ENCODE results near the gene IMMP2L. TPM values are rescaled to one million over a fixed set of nuclear protein-coding genes. Genes with fewer than 3 reads are reported as not detected.

The IMMP2L gene
- total RNA-seq, 1 donor from 2014 or later: 21.5 TPM

DNA sequence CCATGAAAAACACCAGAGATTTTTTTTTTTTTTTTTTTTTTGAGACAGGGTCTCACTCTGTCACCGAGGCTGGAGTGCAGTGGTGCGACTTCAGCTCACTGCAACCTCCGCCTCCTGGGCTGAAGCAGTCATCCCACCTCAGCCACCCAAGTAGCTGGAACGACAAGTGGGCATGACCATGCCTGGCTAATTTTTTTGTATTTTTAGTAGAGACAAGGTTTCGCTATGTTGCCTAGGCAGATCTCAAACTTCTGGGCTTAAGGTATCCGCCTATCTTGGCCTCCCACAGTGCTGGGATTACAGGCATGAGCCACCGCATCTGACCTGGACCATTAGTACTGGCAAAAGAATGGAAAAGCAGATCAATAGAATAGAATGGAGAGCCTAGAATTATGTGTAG is 530.4 kb downstream of the IMMP2L start:
- TF ChIP-seq EZH2phosphoT487 (IDR thresholded peaks at IDR 0.05) (no peak), EZH2 (IDR thresholded peaks at IDR 0.05) (no peak)
- TF ChIP-seq, protein P1, sequence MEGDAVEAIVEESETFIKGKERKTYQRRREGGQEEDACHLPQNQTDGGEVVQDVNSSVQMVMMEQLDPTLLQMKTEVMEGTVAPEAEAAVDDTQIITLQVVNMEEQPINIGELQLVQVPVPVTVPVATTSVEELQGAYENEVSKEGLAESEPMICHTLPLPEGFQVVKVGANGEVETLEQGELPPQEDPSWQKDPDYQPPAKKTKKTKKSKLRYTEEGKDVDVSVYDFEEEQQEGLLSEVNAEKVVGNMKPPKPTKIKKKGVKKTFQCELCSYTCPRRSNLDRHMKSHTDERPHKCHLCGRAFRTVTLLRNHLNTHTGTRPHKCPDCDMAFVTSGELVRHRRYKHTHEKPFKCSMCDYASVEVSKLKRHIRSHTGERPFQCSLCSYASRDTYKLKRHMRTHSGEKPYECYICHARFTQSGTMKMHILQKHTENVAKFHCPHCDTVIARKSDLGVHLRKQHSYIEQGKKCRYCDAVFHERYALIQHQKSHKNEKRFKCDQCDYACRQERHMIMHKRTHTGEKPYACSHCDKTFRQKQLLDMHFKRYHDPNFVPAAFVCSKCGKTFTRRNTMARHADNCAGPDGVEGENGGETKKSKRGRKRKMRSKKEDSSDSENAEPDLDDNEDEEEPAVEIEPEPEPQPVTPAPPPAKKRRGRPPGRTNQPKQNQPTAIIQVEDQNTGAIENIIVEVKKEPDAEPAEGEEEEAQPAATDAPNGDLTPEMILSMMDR (IDR thresholded peaks at IDR 0.05): no peak
- Histone ChIP-seq H3K9me3 (ENCODE audit: low read depth) (no peaks in the 10 kb centered on the region), H3K27me3 (no peaks in the 10 kb centered on the region), H3K79me2 (ENCODE audit: low read depth) (no peaks in the 10 kb centered on the region), H2AFZ (replicated peaks) (no peak overlapping the region), H3K9ac (no peak overlapping the region), H3K27ac (no peak overlapping the region), H3K4me1 (peaks cover 6% of the 10 kb centered on the region), H4K20me1 (ENCODE audit: low read depth) (no peaks in the 10 kb centered on the region), H3K36me3 (no peaks in the 10 kb centered on the region), H3F3A (ENCODE audit: low read depth) (no peaks in the 10 kb centered on the region), H3K4me3 (no peak overlapping the region), H3K4me2 (no peak overlapping the region)
- Mint-ChIP-seq H3K4me1 (peaks cover 9% of the 10 kb centered on the region), H3K9me3 (no peaks in the 10 kb centered on the region), H3K27me3 (ENCODE audit: insufficient read depth, low read depth) (no peaks in the 10 kb centered on the region), H3K36me3 (no peaks in the 10 kb centered on the region), H3K4me3 (no peak overlapping the region), H3K27ac (no peak overlapping the region)
- DNase-seq (ENCODE audit: low spot score): no peak

DNA sequence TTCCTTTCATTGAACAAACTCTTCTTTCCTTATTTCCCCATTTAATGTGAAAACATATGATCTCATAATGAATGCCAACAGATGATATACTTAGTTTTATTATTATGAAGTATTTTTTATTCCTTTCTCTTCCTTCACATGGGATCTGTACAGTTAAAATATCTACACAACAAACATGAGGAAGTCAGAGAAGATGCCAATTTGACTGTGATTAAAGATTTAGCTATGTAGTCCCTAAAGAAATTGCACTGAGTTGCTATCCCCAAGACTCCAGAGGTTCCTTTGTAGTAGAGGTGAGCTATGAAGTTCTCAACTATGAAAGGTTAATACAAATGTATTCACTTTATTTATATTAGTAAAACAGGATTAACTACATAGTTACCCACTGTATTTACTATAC is 532.0 kb downstream of the IMMP2L start:
- Histone ChIP-seq H3K4me2 (no peak overlapping the region), H3K27me3 (no peaks in the 10 kb centered on the region), H3K79me2 (ENCODE audit: low read depth) (no peaks in the 10 kb centered on the region), H3F3A (ENCODE audit: low read depth) (no peaks in the 10 kb centered on the region), H3K9ac (no peak overlapping the region), H2AFZ (replicated peaks) (no peak overlapping the region), H3K9me3 (ENCODE audit: low read depth) (no peaks in the 10 kb centered on the region), H3K4me1 (peaks cover 14% of the 10 kb centered on the region), H3K36me3 (no peaks in the 10 kb centered on the region), H3K27ac (no peak overlapping the region), H3K4me3 (no peak overlapping the region), H4K20me1 (ENCODE audit: low read depth) (no peaks in the 10 kb centered on the region)
- Mint-ChIP-seq H3K4me3 (no peak overlapping the region), H3K4me1 (peaks cover 19% of the 10 kb centered on the region), H3K27me3 (ENCODE audit: insufficient read depth, low read depth) (no peaks in the 10 kb centered on the region), H3K9me3 (no peaks in the 10 kb centered on the region), H3K27ac (no peak overlapping the region), H3K36me3 (no peaks in the 10 kb centered on the region)
- TF ChIP-seq, protein P1 (IDR thresholded peaks at IDR 0.05): no peak
- TF ChIP-seq EZH2phosphoT487 (IDR thresholded peaks at IDR 0.05): no peak
- no peak for TF ChIP-seq EZH2 (IDR thresholded peaks at IDR 0.05)
- DNase-seq (ENCODE audit: low spot score): no peak

DNA sequence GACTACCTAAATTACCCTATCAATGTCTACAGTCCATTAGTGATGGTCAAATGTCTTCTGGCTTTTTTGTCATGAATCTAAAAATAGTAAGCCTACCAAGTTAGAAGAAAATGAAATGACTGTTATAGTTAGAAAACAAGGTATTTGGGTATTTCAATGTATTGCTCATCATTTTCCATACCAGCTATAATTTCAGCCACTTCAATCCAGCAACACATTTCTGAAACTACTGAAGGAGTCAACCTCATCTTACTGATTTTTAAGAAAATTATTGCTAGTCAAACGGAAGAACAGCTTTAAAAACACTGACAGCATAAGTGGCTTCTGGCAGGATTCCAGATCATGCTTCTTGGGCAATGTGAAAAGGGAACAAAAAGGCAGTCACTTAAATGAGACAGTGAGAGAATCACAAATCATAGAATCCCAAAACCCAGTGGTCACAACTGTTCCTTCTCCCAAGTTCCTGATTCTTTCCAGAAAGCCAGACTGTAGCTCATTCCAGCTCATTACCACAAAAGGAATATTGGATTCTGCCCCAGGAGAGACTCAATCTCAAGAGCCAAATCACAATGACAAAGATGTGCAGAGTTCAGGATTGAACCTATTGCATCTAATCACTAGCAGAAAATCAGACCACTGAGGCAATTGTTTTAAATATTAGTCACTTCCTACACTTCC is 532.6 kb downstream of the IMMP2L start:
- H3K27me3 Mint-ChIP-seq (ENCODE audit: insufficient read depth, low read depth): no peaks in the 10 kb centered on the region
- Histone ChIP-seq H3K4me2 (no peak overlapping the region), H3K9me3 (ENCODE audit: low read depth) (no peaks in the 10 kb centered on the region), H3K4me1 (peaks cover 14% of the 10 kb centered on the region), H3K36me3 (no peaks in the 10 kb centered on the region), H3K4me3 (no peak overlapping the region), H3F3A (ENCODE audit: low read depth) (no peaks in the 10 kb centered on the region), H2AFZ (replicated peaks) (no peak overlapping the region), H3K79me2 (ENCODE audit: low read depth) (no peaks in the 10 kb centered on the region), H3K27ac (no peak overlapping the region), H4K20me1 (ENCODE audit: low read depth) (no peaks in the 10 kb centered on the region), H3K27me3 (no peaks in the 10 kb centered on the region), H3K9ac (no peak overlapping the region)
- no peak overlapping the region for H3K27ac Mint-ChIP-seq
- H3K36me3 Mint-ChIP-seq: no peaks in the 10 kb centered on the region
- TF ChIP-seq, protein P1 (IDR thresholded peaks at IDR 0.05): no peak
- TF ChIP-seq EZH2 (IDR thresholded peaks at IDR 0.05): no peak
- no peak for TF ChIP-seq EZH2phosphoT487 (IDR thresholded peaks at IDR 0.05)
- H3K4me1 Mint-ChIP-seq: peaks cover 19% of the 10 kb centered on the region
- H3K4me3 Mint-ChIP-seq: no peak overlapping the region
- no peaks in the 10 kb centered on the region for H3K9me3 Mint-ChIP-seq
- DNase-seq (ENCODE audit: low spot score): no peak
